Parathyroid adenoma (tissue), 2 donors: ENCODE data around the gene PDE5A.

Experiments used
- H2AFZ ChIP-seq: fragments of 300-600 bp; sonication (generic); one replicate; pipeline ENCODE4 v1.7.0; 2017; ENCODE audit warnings: antibody characterized with exemption, mild to moderate bottlenecking
- H3K27ac ChIP-seq: fragments of 300-600 bp; sonication (generic); one replicate; pipeline ENCODE4 v1.7.0; 2017
- H3K27me3 ChIP-seq: fragments of 300-600 bp; sonication (generic); one replicate; pipeline ENCODE4 v1.7.0; 2017; ENCODE audit warnings: low read length; ENCODE audit not compliant: control insufficient read depth, insufficient read depth
- H3K36me3 ChIP-seq: fragments of 300-600 bp; sonication (generic); one replicate; pipeline ENCODE4 v1.7.0; 2017; ENCODE audit warnings: low read length; ENCODE audit not compliant: control insufficient read depth, insufficient read depth
- H3K4me1 ChIP-seq: fragments of 300-600 bp; sonication (generic); one replicate; pipeline ENCODE4 v1.7.0; 2017; ENCODE audit warnings: control low read depth
- H3K4me2 ChIP-seq: fragments of 300-600 bp; sonication (generic); one replicate; pipeline ENCODE4 v1.7.0; 2017; ENCODE audit warnings: low read length
- H3K4me3 ChIP-seq: fragments of 300-600 bp; sonication (generic); one replicate; pipeline ENCODE4 v1.7.0; 2017; ENCODE audit warnings: low read depth, low read length
- H3K79me2 ChIP-seq: fragments of 300-600 bp; sonication (generic); one replicate; pipeline ENCODE4 v1.7.0; 2017; ENCODE audit warnings: control low read depth
- H3K9ac ChIP-seq: fragments of 300-600 bp; sonication (generic); one replicate; pipeline ENCODE4 v1.7.0; 2017; ENCODE audit warnings: mild to moderate bottlenecking
- H3K9me3 ChIP-seq: fragments of 300-600 bp; sonication (generic); one replicate; pipeline ENCODE4 v1.7.0; 2017; ENCODE audit warnings: low read length; ENCODE audit not compliant: control insufficient read depth
- CTCF ChIP-seq: fragments of 300-600 bp; sonication (generic); IDR thresholded peaks from one replicate; pipeline ENCODE4 v1.7.0; 2017; ENCODE audit warnings: antibody characterized with exemption, mild to moderate bottlenecking
- donor health status: primary hyperparathyroidism.

PDE5A gene

GRCh38 chr4:119543187-119543586, 85.4 kb downstream of the PDE5A start:
- Histone ChIP-seq H3K79me2 (no peaks in the 10 kb centered on the region), H3K4me2 (no peak overlapping the region), H3K27me3 (no peaks in the 10 kb centered on the region), H3K27ac (no peak overlapping the region), H3K36me3 (no peaks in the 10 kb centered on the region), H3K9me3 (no peaks in the 10 kb centered on the region), H2AFZ (no peak overlapping the region), H3K4me1 (peaks cover 3% of the 10 kb centered on the region), H3K4me3 (no peak overlapping the region), H3K9ac (no peak overlapping the region)
- TF ChIP-seq CTCF = no peak

GRCh38 chr4:119540249-119540648, 88.4 kb downstream of the PDE5A start:
- no peak for TF ChIP-seq CTCF
- peaks cover 3% of the 10 kb centered on the region for H3K4me1 ChIP-seq

GRCh38 chr4:119537586-119537985, 91.0 kb downstream of the PDE5A start:
- Histone ChIP-seq H3K36me3 (no peaks in the 10 kb centered on the region), H3K4me2 (no peak overlapping the region), H3K4me1 (no peaks in the 10 kb centered on the region), H3K79me2 (no peaks in the 10 kb centered on the region), H2AFZ (no peak overlapping the region), H3K9me3 (no peaks in the 10 kb centered on the region), H3K9ac (no peak overlapping the region), H3K4me3 (no peak overlapping the region), H3K27me3 (no peaks in the 10 kb centered on the region), H3K27ac (no peak overlapping the region)
- TF ChIP-seq CTCF = no peak

More at GRCh38 chr4:119540249-119540648, 88.4 kb downstream of the PDE5A start:
- H3K4me3 ChIP-seq = no peak overlapping the region
- no peak overlapping the region for H3K9ac ChIP-seq
- no peak overlapping the region for H3K4me2 ChIP-seq
- no peak overlapping the region for H3K27ac ChIP-seq
- H3K36me3 ChIP-seq = no peaks in the 10 kb centered on the region
- H3K9me3 ChIP-seq = no peaks in the 10 kb centered on the region
- H3K79me2 ChIP-seq = no peaks in the 10 kb centered on the region
- no peak overlapping the region for H2AFZ ChIP-seq
- H3K27me3 ChIP-seq = no peaks in the 10 kb centered on the region

GRCh38 chr4:119536572-119537528, 91.8 kb downstream of the PDE5A start:
- Histone ChIP-seq H3K9ac (no peak overlapping the region), H3K4me3 (no peak overlapping the region), H2AFZ (no peak overlapping the region), H3K36me3 (no peaks in the 10 kb centered on the region), H3K27ac (no peak overlapping the region), H3K9me3 (no peaks in the 10 kb centered on the region), H3K79me2 (no peaks in the 10 kb centered on the region), H3K4me1 (no peaks in the 10 kb centered on the region), H3K4me2 (no peak overlapping the region), H3K27me3 (no peaks in the 10 kb centered on the region)
- TF ChIP-seq CTCF = no peak
